Astrocyte of the spinal cord (primary cell): ENCODE results near the gene ZNF423.

ENCODE experiments used
- DNase-seq: peaks from one replicate; pipeline ENCODE4 v3.0.0; 2011; ENCODE audit warnings: low read depth, low spot score
- H3K4me3 ChIP-seq: 2 replicates; pipeline ENCODE4 v1.5.1; 2011; ENCODE audit warnings: low read depth, mild to moderate bottlenecking, low read length, moderate library complexity
- in situ Hi-C: cut with HindIII; loops from 2 replicates; pipeline ENCODE4 v1.10.0; 2017; ENCODE audit warnings: low sequenced_read_pairs
- TF ChIP-seq, protein P1 (sequence below): IDR thresholded peaks from 2 replicates; pipeline ENCODE4 v1.5.1; 2012; ENCODE audit warnings: low read depth, mild to moderate bottlenecking, low read length, inconsistent platforms

The ZNF423 gene

DNA sequence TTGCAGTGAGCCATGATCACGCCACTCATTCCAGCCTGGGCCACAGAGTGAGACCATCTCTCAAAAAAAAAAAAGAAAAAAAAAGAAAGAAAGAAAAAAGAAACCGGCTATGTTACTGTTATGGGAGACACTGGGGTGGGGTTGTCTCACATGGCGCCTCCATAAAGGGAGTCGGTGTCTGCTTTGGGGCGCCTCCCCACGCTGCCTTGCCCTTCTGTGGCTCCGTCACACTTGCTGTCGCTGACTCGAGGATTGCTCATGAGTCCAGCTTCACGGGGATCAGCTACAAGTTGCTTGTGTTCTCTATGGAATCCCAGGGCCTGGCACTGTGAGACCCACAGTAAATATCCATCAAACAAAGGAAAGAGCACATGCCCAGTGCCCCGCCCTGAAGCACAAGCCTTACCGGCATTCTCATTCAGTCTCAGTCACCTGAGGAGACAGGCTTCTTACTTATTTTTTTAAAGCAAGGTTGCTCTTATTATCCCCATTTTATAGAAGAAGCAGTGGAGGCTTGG, 40.6 kb upstream of the ZNF423 start:
- no peak overlapping the region for H3K4me3 ChIP-seq
- in situ Hi-C loops: no loop called here
- TF ChIP-seq, protein P1, sequence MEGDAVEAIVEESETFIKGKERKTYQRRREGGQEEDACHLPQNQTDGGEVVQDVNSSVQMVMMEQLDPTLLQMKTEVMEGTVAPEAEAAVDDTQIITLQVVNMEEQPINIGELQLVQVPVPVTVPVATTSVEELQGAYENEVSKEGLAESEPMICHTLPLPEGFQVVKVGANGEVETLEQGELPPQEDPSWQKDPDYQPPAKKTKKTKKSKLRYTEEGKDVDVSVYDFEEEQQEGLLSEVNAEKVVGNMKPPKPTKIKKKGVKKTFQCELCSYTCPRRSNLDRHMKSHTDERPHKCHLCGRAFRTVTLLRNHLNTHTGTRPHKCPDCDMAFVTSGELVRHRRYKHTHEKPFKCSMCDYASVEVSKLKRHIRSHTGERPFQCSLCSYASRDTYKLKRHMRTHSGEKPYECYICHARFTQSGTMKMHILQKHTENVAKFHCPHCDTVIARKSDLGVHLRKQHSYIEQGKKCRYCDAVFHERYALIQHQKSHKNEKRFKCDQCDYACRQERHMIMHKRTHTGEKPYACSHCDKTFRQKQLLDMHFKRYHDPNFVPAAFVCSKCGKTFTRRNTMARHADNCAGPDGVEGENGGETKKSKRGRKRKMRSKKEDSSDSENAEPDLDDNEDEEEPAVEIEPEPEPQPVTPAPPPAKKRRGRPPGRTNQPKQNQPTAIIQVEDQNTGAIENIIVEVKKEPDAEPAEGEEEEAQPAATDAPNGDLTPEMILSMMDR: no peak
- DNase-seq: no peak

DNA sequence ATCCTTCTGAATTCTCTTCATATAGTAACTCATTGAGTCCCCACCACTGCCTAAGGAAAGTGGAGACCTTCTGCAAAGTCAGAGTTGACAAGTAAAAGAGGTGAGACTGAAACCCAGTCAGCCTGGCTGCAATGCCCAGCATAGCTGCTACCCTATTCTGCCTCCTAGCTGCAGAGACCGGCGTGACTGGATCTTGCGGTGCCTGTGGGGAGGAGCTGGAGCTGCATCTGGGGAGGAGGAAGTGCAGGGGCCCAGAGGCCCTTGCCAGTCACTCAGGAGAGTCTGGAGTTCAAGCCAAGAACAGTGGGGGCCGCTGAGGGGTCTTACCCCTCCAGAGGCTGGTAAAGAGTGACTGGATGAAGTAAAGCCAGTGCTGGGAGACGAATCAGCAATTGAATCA, 35.0 kb upstream of the ZNF423 start:
- H3K4me3 ChIP-seq: no peak overlapping the region
- in situ Hi-C loops: no loop called here
- TF ChIP-seq, protein P1: peak; percentile 34
- DNase-seq: no peak

DNA sequence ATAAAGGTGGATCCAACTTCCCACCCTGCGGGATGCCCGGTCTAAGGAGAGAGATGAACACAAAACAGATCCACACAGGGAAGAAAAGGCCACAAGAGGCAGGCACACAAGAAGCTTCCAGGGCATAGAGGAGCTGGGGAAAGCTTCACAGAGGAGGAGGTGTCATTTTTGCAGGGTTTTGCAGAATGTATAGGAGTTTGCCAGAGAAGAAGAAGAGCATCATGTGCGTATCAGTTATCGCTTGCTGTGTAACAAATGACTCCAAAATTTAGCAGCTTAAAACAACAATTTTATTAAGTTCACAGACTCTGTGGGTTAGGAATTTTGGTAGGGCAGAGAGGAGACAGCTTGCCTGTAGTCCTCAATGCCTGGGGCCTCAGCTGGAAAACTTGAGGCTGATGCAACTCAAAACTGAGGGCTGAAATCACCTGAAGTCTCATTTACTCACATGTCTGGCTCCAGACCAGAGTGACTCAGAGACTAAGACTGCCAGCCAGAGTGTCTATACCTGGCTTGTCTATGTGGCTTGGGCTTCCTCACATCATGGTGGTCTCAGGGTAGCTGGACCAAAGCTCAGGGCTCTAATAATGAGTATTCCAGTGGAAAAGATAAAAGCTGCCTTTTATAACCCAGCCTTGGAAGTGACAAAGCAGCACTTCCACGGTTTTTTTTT, 33.9 kb upstream of the ZNF423 start:
- no peak overlapping the region for H3K4me3 ChIP-seq
- in situ Hi-C loops: no loop called here
- TF ChIP-seq, protein P1: no peak
- DNase-seq: no peak

DNA sequence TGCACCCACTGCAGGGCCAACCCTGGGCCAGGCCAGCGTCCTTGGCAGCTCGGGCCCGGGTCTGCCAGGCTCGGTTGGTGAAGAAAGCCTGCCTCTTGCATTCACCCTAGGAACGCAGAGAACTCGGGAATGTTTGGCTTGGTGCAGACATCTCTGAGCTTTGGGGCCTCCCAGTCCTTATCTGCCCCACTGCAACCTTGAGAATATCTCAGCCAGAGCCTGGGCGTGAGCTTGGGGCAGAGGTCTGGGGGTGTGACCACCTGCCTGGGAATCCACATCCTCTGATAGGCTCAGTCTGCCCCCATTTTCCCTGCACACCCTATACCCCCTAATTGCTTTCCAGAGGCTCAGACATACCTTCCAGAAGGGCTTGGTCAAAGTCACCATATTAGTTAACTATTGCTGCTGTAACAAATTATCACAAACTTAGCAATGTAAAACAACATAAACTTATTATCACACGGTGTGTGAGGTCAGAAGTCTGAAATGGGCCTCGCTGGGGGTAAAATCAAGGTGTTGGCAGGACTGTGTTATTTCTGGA, 30.7 kb upstream of the ZNF423 start:
- no peak overlapping the region for H3K4me3 ChIP-seq
- no peak for DNase-seq
- in situ Hi-C loops: no loop called here
- TF ChIP-seq, protein P1: no peak

DNA sequence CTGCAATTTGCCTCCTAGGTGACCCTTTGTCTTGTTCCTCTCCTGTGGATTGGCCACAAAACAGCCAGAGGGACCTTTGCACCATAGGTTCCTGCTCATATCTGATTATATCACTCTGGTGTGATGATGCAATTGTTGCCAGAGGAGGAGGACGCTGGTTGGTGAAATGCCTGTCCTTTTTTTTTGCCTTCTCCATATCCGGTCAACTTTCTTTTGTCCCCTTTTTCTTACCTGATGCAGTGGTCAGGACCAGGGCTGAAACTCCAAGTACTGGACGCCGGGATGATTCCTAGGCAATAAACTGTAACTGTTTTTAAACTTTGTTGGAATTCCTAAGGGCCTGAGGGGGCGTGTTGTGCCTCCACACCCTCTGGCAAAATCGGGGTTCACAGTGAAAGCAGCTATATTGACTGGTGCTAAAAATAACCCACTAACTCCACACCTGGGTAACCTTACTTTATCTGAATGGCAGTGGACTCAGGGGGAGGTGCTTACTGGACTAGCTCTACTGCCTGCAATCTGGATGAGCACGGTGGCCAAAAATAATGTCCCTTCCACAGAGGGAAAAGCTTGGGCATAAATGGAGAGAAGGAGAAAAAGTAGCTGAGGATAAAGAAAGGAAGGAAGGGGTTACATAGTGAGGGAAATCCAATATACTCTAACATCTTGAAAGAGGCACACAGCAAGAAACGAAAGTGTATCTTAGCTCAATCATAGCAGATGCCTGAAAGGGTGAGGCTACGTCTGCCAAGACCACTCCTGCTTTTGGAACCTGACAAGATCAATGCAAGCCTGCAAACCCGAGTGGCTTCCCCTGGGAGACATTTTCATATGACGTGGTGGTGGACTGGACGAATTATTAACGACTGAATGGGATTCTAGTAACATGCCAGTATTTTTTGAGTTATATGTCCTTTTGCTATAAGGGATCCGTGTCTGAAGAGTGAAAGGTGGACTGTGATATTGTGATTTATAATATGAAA, 28.4 kb upstream of the ZNF423 start:
- in situ Hi-C loops: no loop called here
- TF ChIP-seq, protein P1: no peak
- DNase-seq: no peak
- H3K4me3 ChIP-seq: no peak overlapping the region

DNA sequence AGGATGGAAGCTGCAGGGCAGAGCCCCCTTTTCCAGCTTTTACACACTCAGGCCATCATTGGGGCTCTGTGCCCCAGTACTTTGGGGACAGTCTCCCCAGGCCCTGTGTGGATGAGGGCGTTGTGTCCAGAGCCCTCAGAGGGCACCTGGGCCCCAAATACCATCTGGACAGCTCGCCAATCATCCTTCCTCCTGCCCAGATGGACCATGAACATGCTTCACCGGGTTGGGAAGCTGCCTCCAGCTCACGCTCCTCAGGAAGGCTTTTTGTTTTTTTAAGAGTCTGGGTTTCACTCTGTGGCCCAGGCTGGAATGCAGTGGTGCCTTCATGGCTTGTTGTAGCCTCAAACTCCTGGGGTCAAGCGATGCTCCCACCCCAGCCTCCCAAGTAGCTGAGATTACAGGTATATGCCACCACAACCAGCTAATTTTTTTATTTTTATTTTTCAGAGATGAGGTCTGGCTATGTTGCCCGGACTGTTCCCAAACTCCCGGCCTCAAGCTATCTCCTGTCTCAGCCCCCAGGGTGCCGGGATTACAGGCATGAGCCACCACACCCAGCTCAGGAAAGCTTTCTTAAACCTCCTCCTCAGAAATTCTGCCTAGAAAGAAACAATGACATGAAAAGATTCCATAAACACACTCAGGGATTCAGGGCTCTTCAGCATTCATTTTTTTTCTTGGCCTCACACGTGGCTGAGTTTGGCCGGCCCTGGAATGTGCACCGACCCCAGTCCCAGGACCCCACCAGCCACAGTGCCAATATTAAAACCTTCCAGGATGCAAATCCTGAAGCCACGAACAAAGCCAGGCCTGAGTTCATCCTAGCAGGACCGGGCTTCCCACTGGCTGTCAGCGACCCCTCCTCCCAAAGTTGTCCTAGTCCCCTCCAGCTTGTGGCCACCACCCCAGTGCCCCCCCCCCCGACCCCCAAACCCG, 27.4 kb upstream of the ZNF423 start:
- no peak for DNase-seq
- H3K4me3 ChIP-seq: no peak overlapping the region
- TF ChIP-seq, protein P1: no peak
- in situ Hi-C loops: no loop called here
